ENCODE data around the gene ANKRD63. TPM values are rescaled to one million over a fixed set of nuclear protein-coding genes. Genes with fewer than 3 reads are reported as not detected.

ANKRD63 gene
- total RNA-seq, 1 experiment from 2014 or later, result 2.5 TPM

- DNase-seq (ENCODE audit: low spot score), result no peak
- Histone ChIP-seq H3K27ac (ENCODE audit: low read depth, low read length, poor library complexity, severe bottlenecking) (no peak overlapping the region), H3K9me3 (ENCODE audit: low read depth, low read length, poor library complexity, severe bottlenecking) (no peaks in the 10 kb centered on the region), H3K36me3 (ENCODE audit: insufficient read depth, low read length, poor library complexity, severe bottlenecking) (no peaks in the 10 kb centered on the region), H3K27me3 (replicated peaks; ENCODE audit: insufficient read depth, low read depth, low read length, poor library complexity) (no peaks in the 10 kb centered on the region), H3K4me1 (ENCODE audit: insufficient read depth, low read length, poor library complexity, severe bottlenecking) (peaks cover 15% of the 10 kb centered on the region), H3K4me3 (ENCODE audit: low read depth, low read length, poor library complexity, severe bottlenecking) (no peak overlapping the region)
- BruUV-seq (replicated peaks), result no TSS peak
- intact Hi-C loops (cut with micrococcal nuclease; ENCODE audit: unreplicated experiment), result no loop called here
- TF ChIP-seq EZH2 (IDR thresholded peaks at IDR 0.05; ENCODE audit: borderline replicate concordance, low read depth, low read length, poor library complexity, severe bottlenecking) (no peak), CTCF (conservative IDR thresholded peaks at IDR 0.05; ENCODE audit: low read depth, low read length) (no peak)
- CTCF ChIA-PET, result no interaction called here
- POLR2A ChIA-PET (ENCODE audit: low non-redundant PET), result no interaction called here
Observed at GRCh38 chr15:40293905-40294895, 11.3 kb upstream of the ANKRD63 start.

DNA sequence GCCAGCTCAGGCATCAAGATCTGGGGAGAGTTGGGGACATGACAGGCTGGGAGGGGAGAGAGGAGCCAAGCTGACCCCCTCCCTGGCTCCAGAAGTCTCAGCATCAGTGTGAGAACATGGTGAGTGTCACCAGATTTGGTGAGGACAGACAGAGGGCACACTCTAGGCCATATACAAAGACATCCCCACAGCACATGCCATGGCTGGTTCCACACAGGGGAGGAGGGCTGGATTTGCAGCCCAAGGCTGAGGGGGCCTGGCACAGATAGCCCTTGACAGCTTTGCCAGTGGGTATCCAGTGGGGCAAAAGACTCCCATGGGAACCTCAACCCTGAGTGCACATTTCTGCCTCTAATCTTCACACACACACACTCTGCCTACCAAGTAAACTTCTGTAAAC lies 10.1 kb upstream of the ANKRD63 start:
- Histone ChIP-seq H3K27me3 (replicated peaks; ENCODE audit: insufficient read depth, low read depth, low read length, poor library complexity) (no peaks in the 10 kb centered on the region), H3K4me1 (ENCODE audit: insufficient read depth, low read length, poor library complexity, severe bottlenecking) (peaks cover 15% of the 10 kb centered on the region), H3K36me3 (ENCODE audit: insufficient read depth, low read length, poor library complexity, severe bottlenecking) (no peaks in the 10 kb centered on the region), H3K9me3 (ENCODE audit: low read depth, low read length, poor library complexity, severe bottlenecking) (no peaks in the 10 kb centered on the region), H3K27ac (ENCODE audit: low read depth, low read length, poor library complexity, severe bottlenecking) (no peak overlapping the region), H3K4me3 (ENCODE audit: low read depth, low read length, poor library complexity, severe bottlenecking) (no peak overlapping the region)
- no peak for DNase-seq (ENCODE audit: low spot score)
- intact Hi-C loops (cut with micrococcal nuclease; ENCODE audit: unreplicated experiment), result no loop called here
- TF ChIP-seq EZH2 (IDR thresholded peaks at IDR 0.05; ENCODE audit: borderline replicate concordance, low read depth, low read length, poor library complexity, severe bottlenecking) (no peak), CTCF (conservative IDR thresholded peaks at IDR 0.05; ENCODE audit: low read depth, low read length) (no peak)
- no TSS peak for BruUV-seq (replicated peaks)
- ChIA-PET CTCF (no interaction called here), POLR2A (ENCODE audit: low non-redundant PET) (no interaction called here)

DNA sequence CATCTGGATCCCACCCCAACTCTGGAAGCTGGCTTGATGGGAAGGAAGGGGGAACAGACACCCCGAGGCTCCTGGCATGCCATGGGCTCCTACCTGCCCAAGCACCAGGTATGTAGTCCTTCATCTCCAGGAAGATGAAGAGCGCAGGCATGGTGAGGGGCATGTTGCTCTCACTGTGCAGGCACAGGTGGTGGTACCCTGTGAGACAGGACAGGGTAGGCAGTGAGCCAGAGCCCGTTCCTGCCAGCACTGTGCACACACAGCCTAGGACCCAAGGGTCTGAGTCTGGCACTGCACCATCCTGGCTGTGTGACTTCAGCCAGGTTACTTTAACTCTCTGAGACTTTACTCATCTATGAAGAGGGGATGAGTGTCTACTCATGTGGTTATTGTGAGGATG lies 9.4 kb upstream of the ANKRD63 start:
- H3K36me3 ChIP-seq (ENCODE audit: insufficient read depth, low read length, poor library complexity, severe bottlenecking), result no peaks in the 10 kb centered on the region
- no peak overlapping the region for H3K4me3 ChIP-seq (ENCODE audit: low read depth, low read length, poor library complexity, severe bottlenecking)
- no peaks in the 10 kb centered on the region for H3K27me3 ChIP-seq (replicated peaks; ENCODE audit: insufficient read depth, low read depth, low read length, poor library complexity)
- intact Hi-C loops (cut with micrococcal nuclease; ENCODE audit: unreplicated experiment), result no loop called here
- H3K4me1 ChIP-seq (ENCODE audit: insufficient read depth, low read length, poor library complexity, severe bottlenecking), result peaks cover 15% of the 10 kb centered on the region
- H3K27ac ChIP-seq (ENCODE audit: low read depth, low read length, poor library complexity, severe bottlenecking), result no peak overlapping the region
- H3K9me3 ChIP-seq (ENCODE audit: low read depth, low read length, poor library complexity, severe bottlenecking), result no peaks in the 10 kb centered on the region
- no peak for DNase-seq (ENCODE audit: low spot score)
- BruUV-seq (replicated peaks), result no TSS peak
- TF ChIP-seq EZH2 (IDR thresholded peaks at IDR 0.05; ENCODE audit: borderline replicate concordance, low read depth, low read length, poor library complexity, severe bottlenecking) (no peak), CTCF (conservative IDR thresholded peaks at IDR 0.05; ENCODE audit: low read depth, low read length) (no peak)
- CTCF ChIA-PET, result interaction anchor here (2.7 kb wide), 1 partner anchor 18 kb away, joined by 10 read pairs; no protein-coding TSS in a partner anchor
- POLR2A ChIA-PET (ENCODE audit: low non-redundant PET), result no interaction called here

Measured in A673 (cell line).